ENCODE measurements around the gene PLAGL2.

The PLAGL2 gene

GRCh38 chr20:32142991-32143390 is 64.6 kb downstream of the PLAGL2 start:
- FAIRE-seq: no peak
- TF ChIP-seq POU2F2 (IDR thresholded peaks at IDR 0.05; ENCODE audit: low read depth, low read length) (no peak), PAX5 (IDR thresholded peaks at IDR 0.05; ENCODE audit: insufficient read depth, low read length, severe bottlenecking) (no peak), SPI1 (IDR thresholded peaks at IDR 0.05; ENCODE audit: low read depth, low read length) (no peak), POLR2A (IDR thresholded peaks at IDR 0.05; ENCODE audit: low read depth, low read length) (no peak), POLR2AphosphoS5 (IDR thresholded peaks at IDR 0.05; ENCODE audit: low read depth, low read length) (no peak), TAF1 (IDR thresholded peaks at IDR 0.05; ENCODE audit: low read depth, low read length) (no peak)
- no peak for DNase-seq (ENCODE audit: insufficient read length, low spot score)
